Measurements from ENCODE around the gene MAGEC1.
"Not testable (repeated sequence)": the region's sequence is repeated elsewhere in the genome, so short reads cannot be mapped to it uniquely, and the experiment has no call there.

Gene MAGEC1

GRCh38 chrX:141903400-141904155 is at the start of gene MAGEC1:
Gene MAGEC1, plus strand, starts transcription at chrX:141903894. Its CDS starts 1,179 bp downstream, at chrX:141905073.
- Histone ChIP-seq H3K4me3 (ENCODE audit: low read depth, low read length) (no peak within 1 kb of the TSS), H3K27me3 (ENCODE audit: insufficient read depth, low read length) (no peaks in the 10 kb centered on the region), H2AFZ (ENCODE audit: low read length, unreplicated experiment) (no peak within 1 kb of the TSS)

GRCh38 chrX:141857479-141857878 is 46.2 kb upstream of the MAGEC1 start:
- no peak overlapping the region for H3K27ac ChIP-seq (ENCODE audit: low read depth, low read length)
- H3K79me2 ChIP-seq (ENCODE audit: control insufficient read depth, insufficient read depth, low read length, unreplicated experiment) = no peaks in the 10 kb centered on the region
- no peaks in the 10 kb centered on the region for H3K4me1 ChIP-seq (ENCODE audit: control insufficient read depth, insufficient read depth, low read length, unreplicated experiment)
- no peaks in the 10 kb centered on the region for H3K36me3 ChIP-seq (ENCODE audit: insufficient read depth, low read length)
- no peaks in the 10 kb centered on the region for H3K27me3 ChIP-seq (ENCODE audit: insufficient read depth, low read length)
- H3K4me3 ChIP-seq (ENCODE audit: low read depth, low read length) = no peak overlapping the region
- H2AFZ ChIP-seq (ENCODE audit: low read length, unreplicated experiment) = no peak overlapping the region

More at GRCh38 chrX:141903400-141904155, at the start of gene MAGEC1:
- no peak within 1 kb of the TSS for H3K27ac ChIP-seq (ENCODE audit: low read depth, low read length)
- no peaks in the 10 kb centered on the region for H3K4me1 ChIP-seq (ENCODE audit: control insufficient read depth, insufficient read depth, low read length, unreplicated experiment)
- H3K36me3 ChIP-seq (ENCODE audit: insufficient read depth, low read length) = no peaks in the 10 kb centered on the region
- no peaks in the 10 kb centered on the region for H3K79me2 ChIP-seq (ENCODE audit: control insufficient read depth, insufficient read depth, low read length, unreplicated experiment)

- Histone ChIP-seq H3K4me3 (ENCODE audit: low read depth, low read length) (no peak overlapping the region), H3K79me2 (ENCODE audit: control insufficient read depth, insufficient read depth, low read length, unreplicated experiment) (no peaks in the 10 kb centered on the region), H3K36me3 (ENCODE audit: insufficient read depth, low read length) (no peaks in the 10 kb centered on the region), H3K27ac (ENCODE audit: low read depth, low read length) (no peak overlapping the region), H2AFZ (ENCODE audit: low read length, unreplicated experiment) (no peak overlapping the region), H3K4me1 (ENCODE audit: control insufficient read depth, insufficient read depth, low read length, unreplicated experiment) (no peaks in the 10 kb centered on the region), H3K27me3 (ENCODE audit: insufficient read depth, low read length) (no peaks in the 10 kb centered on the region)
These were observed 24.1 kb upstream of the MAGEC1 start for GRCh38 chrX:141879616-141880015.

GRCh38 chrX:141888811-141889210 is 14.9 kb upstream of the MAGEC1 start:
- not testable (repeated sequence) for H3K4me1 ChIP-seq (ENCODE audit: control insufficient read depth, insufficient read depth, low read length, unreplicated experiment); H2AFZ ChIP-seq (ENCODE audit: low read length, unreplicated experiment); H3K27ac ChIP-seq (ENCODE audit: low read depth, low read length); H3K79me2 ChIP-seq (ENCODE audit: control insufficient read depth, insufficient read depth, low read length, unreplicated experiment); H3K4me3 ChIP-seq (ENCODE audit: low read depth, low read length); H3K36me3 ChIP-seq (ENCODE audit: insufficient read depth, low read length); H3K27me3 ChIP-seq (ENCODE audit: insufficient read depth, low read length)

- no peaks in the 10 kb centered on the region for H3K27me3 ChIP-seq (ENCODE audit: insufficient read depth, low read length)
- H3K4me3 ChIP-seq (ENCODE audit: low read depth, low read length) = no peak overlapping the region
- no peak overlapping the region for H3K27ac ChIP-seq (ENCODE audit: low read depth, low read length)
- H2AFZ ChIP-seq (ENCODE audit: low read length, unreplicated experiment) = no peak overlapping the region
- H3K79me2 ChIP-seq (ENCODE audit: control insufficient read depth, insufficient read depth, low read length, unreplicated experiment) = no peaks in the 10 kb centered on the region
- H3K4me1 ChIP-seq (ENCODE audit: control insufficient read depth, insufficient read depth, low read length, unreplicated experiment) = no peaks in the 10 kb centered on the region
- H3K36me3 ChIP-seq (ENCODE audit: insufficient read depth, low read length) = no peaks in the 10 kb centered on the region
These were observed 9.0 kb upstream of the MAGEC1 start for GRCh38 chrX:141894733-141895132.

GRCh38 chrX:141897690-141898089 is 6.0 kb upstream of the MAGEC1 start:
- H2AFZ ChIP-seq (ENCODE audit: low read length, unreplicated experiment) = no peak overlapping the region
- H3K4me1 ChIP-seq (ENCODE audit: control insufficient read depth, insufficient read depth, low read length, unreplicated experiment) = no peaks in the 10 kb centered on the region
- no peaks in the 10 kb centered on the region for H3K27me3 ChIP-seq (ENCODE audit: insufficient read depth, low read length)
- H3K36me3 ChIP-seq (ENCODE audit: insufficient read depth, low read length) = no peaks in the 10 kb centered on the region
- no peak overlapping the region for H3K4me3 ChIP-seq (ENCODE audit: low read depth, low read length)
- no peaks in the 10 kb centered on the region for H3K79me2 ChIP-seq (ENCODE audit: control insufficient read depth, insufficient read depth, low read length, unreplicated experiment)
- no peak overlapping the region for H3K27ac ChIP-seq (ENCODE audit: low read depth, low read length)

- H3K36me3 ChIP-seq (ENCODE audit: insufficient read depth, low read length) = no peaks in the 10 kb centered on the region
- no peaks in the 10 kb centered on the region for H3K27me3 ChIP-seq (ENCODE audit: insufficient read depth, low read length)
- H3K27ac ChIP-seq (ENCODE audit: low read depth, low read length) = no peak overlapping the region
- H2AFZ ChIP-seq (ENCODE audit: low read length, unreplicated experiment) = no peak overlapping the region
- H3K4me3 ChIP-seq (ENCODE audit: low read depth, low read length) = no peak overlapping the region
- no peaks in the 10 kb centered on the region for H3K79me2 ChIP-seq (ENCODE audit: control insufficient read depth, insufficient read depth, low read length, unreplicated experiment)
- no peaks in the 10 kb centered on the region for H3K4me1 ChIP-seq (ENCODE audit: control insufficient read depth, insufficient read depth, low read length, unreplicated experiment)
These were observed 1.3 kb upstream of the MAGEC1 start for GRCh38 chrX:141902366-141902765.

GRCh38 chrX:141904262-141904661 is 568 bp downstream of the MAGEC1 start:
- Histone ChIP-seq H3K4me3 (ENCODE audit: low read depth, low read length) (no peak overlapping the region), H2AFZ (ENCODE audit: low read length, unreplicated experiment) (no peak overlapping the region), H3K27ac (ENCODE audit: low read depth, low read length) (no peak overlapping the region), H3K4me1 (ENCODE audit: control insufficient read depth, insufficient read depth, low read length, unreplicated experiment) (no peaks in the 10 kb centered on the region), H3K79me2 (ENCODE audit: control insufficient read depth, insufficient read depth, low read length, unreplicated experiment) (no peaks in the 10 kb centered on the region), H3K27me3 (ENCODE audit: insufficient read depth, low read length) (no peaks in the 10 kb centered on the region), H3K36me3 (ENCODE audit: insufficient read depth, low read length) (no peaks in the 10 kb centered on the region)

GRCh38 chrX:141917801-141918200 is 14.1 kb downstream of the MAGEC1 start:
- Histone ChIP-seq H3K27ac (ENCODE audit: low read depth, low read length) (no peak overlapping the region), H3K4me3 (ENCODE audit: low read depth, low read length) (no peak overlapping the region), H3K36me3 (ENCODE audit: insufficient read depth, low read length) (no peaks in the 10 kb centered on the region), H3K4me1 (ENCODE audit: control insufficient read depth, insufficient read depth, low read length, unreplicated experiment) (no peaks in the 10 kb centered on the region), H3K27me3 (ENCODE audit: insufficient read depth, low read length) (no peaks in the 10 kb centered on the region), H2AFZ (ENCODE audit: low read length, unreplicated experiment) (no peak overlapping the region), H3K79me2 (ENCODE audit: control insufficient read depth, insufficient read depth, low read length, unreplicated experiment) (no peaks in the 10 kb centered on the region)

- no peaks in the 10 kb centered on the region for H3K36me3 ChIP-seq (ENCODE audit: insufficient read depth, low read length)
- H3K4me3 ChIP-seq (ENCODE audit: low read depth, low read length) = no peak overlapping the region
- no peak overlapping the region for H3K27ac ChIP-seq (ENCODE audit: low read depth, low read length)
- H2AFZ ChIP-seq (ENCODE audit: low read length, unreplicated experiment) = no peak overlapping the region
- no peaks in the 10 kb centered on the region for H3K27me3 ChIP-seq (ENCODE audit: insufficient read depth, low read length)
- H3K4me1 ChIP-seq (ENCODE audit: control insufficient read depth, insufficient read depth, low read length, unreplicated experiment) = no peaks in the 10 kb centered on the region
- no peaks in the 10 kb centered on the region for H3K79me2 ChIP-seq (ENCODE audit: control insufficient read depth, insufficient read depth, low read length, unreplicated experiment)
These were observed 20.6 kb downstream of the MAGEC1 start for GRCh38 chrX:141924293-141924692.

- no peak overlapping the region for H3K27ac ChIP-seq (ENCODE audit: low read depth, low read length)
- no peaks in the 10 kb centered on the region for H3K79me2 ChIP-seq (ENCODE audit: control insufficient read depth, insufficient read depth, low read length, unreplicated experiment)
- no peaks in the 10 kb centered on the region for H3K36me3 ChIP-seq (ENCODE audit: insufficient read depth, low read length)
- H3K4me1 ChIP-seq (ENCODE audit: control insufficient read depth, insufficient read depth, low read length, unreplicated experiment) = no peaks in the 10 kb centered on the region
- no peak overlapping the region for H2AFZ ChIP-seq (ENCODE audit: low read length, unreplicated experiment)
- no peaks in the 10 kb centered on the region for H3K27me3 ChIP-seq (ENCODE audit: insufficient read depth, low read length)
- H3K4me3 ChIP-seq (ENCODE audit: low read depth, low read length) = no peak overlapping the region
These were observed 24.7 kb downstream of the MAGEC1 start for GRCh38 chrX:141928432-141928831.

Measured in ACC112 (cell line).